Lung (tissue), 12 donors: ENCODE results near the gene C4A. TPM values are rescaled to one million over a fixed set of nuclear protein-coding genes. Genes with fewer than 3 reads are reported as not detected.

Experiments used
- ATAC-seq: fragments of 200-7000 bp; cut with Tn5 transposase; one replicate; pipeline ENCODE4 v1.9.1; 2020; ENCODE audit warnings: moderate number of reproducible peaks; ENCODE audit not compliant: insufficient read depth, low FRiP score
- DNase-seq, 3 donors: peaks; one replicate each; pipeline ENCODE4 v3.0.0-alpha.2; 2013 to 2017
- H3K27ac ChIP-seq, 2 donors: one replicate each; pipeline ENCODE4 v1.5.1; 2013; ENCODE audit warnings: mild to moderate bottlenecking in 2 of 2, moderate library complexity in 2 of 2, control low read depth in 1 of 2, inconsistent platforms in 1 of 2, low read depth in 1 of 2, low read length in 1 of 2
- H3K27me3 ChIP-seq, 3 donors: one replicate each; pipeline ENCODE4 v1.5.1; 2013; ENCODE audit warnings: low read length in 2 of 3; ENCODE audit not compliant: control insufficient read depth in 3 of 3, insufficient read depth in 3 of 3
- H3K36me3 ChIP-seq, 4 donors: one replicate each; pipeline ENCODE4 v1.5.1; 2013; ENCODE audit warnings: low read length in 4 of 4, mild to moderate bottlenecking in 1 of 4, moderate library complexity in 1 of 4; ENCODE audit not compliant: control insufficient read depth in 4 of 4, insufficient read depth in 4 of 4
- H3K4me1 ChIP-seq, 5 donors: one replicate each; pipeline ENCODE4 v1.5.1; 2013; ENCODE audit warnings: low read length in 5 of 5, mild to moderate bottlenecking in 2 of 5, moderate library complexity in 1 of 5; ENCODE audit not compliant: control insufficient read depth in 5 of 5, insufficient read depth in 5 of 5
- H3K4me3 ChIP-seq: one replicate; pipeline ENCODE4 v1.5.1; 2013; ENCODE audit warnings: mild to moderate bottlenecking, control low read depth, moderate library complexity
- H3K9ac ChIP-seq, 2 donors: one replicate each; pipeline ENCODE4 v1.5.1; 2013; ENCODE audit warnings: low read length in 2 of 2, control low read depth in 1 of 2; ENCODE audit not compliant: insufficient read depth in 1 of 2
- H3K9me3 ChIP-seq, 4 donors: one replicate each; pipeline ENCODE4 v1.5.1; 2013; ENCODE audit warnings: low read length in 3 of 4, mild to moderate bottlenecking in 1 of 4, moderate library complexity in 1 of 4; ENCODE audit not compliant: control insufficient read depth in 4 of 4, insufficient read depth in 3 of 4
- CTCF ChIP-seq: IDR thresholded peaks from 2 replicates; pipeline ENCODE4 v1.5.1; 2012; ENCODE audit warnings: mild to moderate bottlenecking; ENCODE audit errors: control extremely low read depth, extremely low read depth
- WGBS, 2 donors: extraction: QIAGEN DNeasy Blood & Tissue Kit; methylation state at CpG; one replicate each; pipeline ENCODE4 v1.1.7; 2013; 5-methylcytosine and 5-hydroxymethylcytosine counted together
- polyA plus RNA-seq, 2 donors: library from polyadenylated mRNA; stranded (reverse); fragments of 200-250 nt; gene quantifications; one replicate each; pipeline ENCODE4 v1.2.1, GENCODE V29; 2013
- total RNA-seq, 2 donors: library from RNA; depleted of rRNA in 1 of 2; stranded (reverse); fragments of >200 nt in 1 of 2; gene quantifications; one replicate each; pipeline ENCODE4 v1.2.1, GENCODE V29; 2014 to 2021
- donor health status: control.
- donor health status: control.
- donor health status: Bipolar disorder and iron deficiency.
- donor health status: healthy.
- donor health status: DM: yes; HTN: yes; CAD: no.

Gene C4A
- total and polyA plus RNA-seq, 4 donors = 48.3 to 284 (median 133) TPM

GRCh38 chr6:31947864-31948263 lies 34.0 kb upstream of the C4A start:
- Histone ChIP-seq H3K27me3 (peaks cover 0 to 5% (median 0%) of the 10 kb centered on the region in 3 donors), H3K4me3 (no peak overlapping the region), H3K27ac (no peak overlapping the region), H3K9me3 (no peaks in the 10 kb centered on the region), H3K36me3 (peaks cover 0 to 16% (median 7%) of the 10 kb centered on the region in 4 donors), H3K4me1 (peaks cover 0 to 14% (median 0%) of the 10 kb centered on the region in 5 donors), H3K9ac (no peak overlapping the region)
- WGBS, 2 donors = 86 to 91% methylated on average over 4 of the region's 4 CpGs
- TF ChIP-seq CTCF = no peak
- DNase-seq (no peak), ATAC-seq (no peak)

DNA sequence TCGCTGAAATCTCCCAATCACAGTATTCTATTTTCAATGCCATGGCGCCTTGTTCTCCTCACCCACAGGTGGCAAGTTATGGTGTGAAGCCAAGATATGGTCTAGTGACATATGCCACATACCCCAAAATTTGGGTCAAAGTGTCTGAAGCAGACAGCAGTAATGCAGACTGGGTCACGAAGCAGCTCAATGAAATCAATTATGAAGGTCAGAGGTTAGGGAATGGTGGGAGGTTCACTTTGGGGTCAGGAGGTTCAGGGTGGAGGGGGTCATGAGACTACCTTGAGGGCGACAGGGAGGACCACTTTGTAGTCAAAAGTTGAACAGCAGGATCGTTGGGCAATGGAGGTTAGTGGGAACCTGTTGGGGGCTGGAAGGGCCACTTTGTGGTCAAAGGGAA lies 33.6 kb upstream of the C4A start:
- Histone ChIP-seq H3K4me1 (peaks cover 0 to 14% (median 0%) of the 10 kb centered on the region in 5 donors), H3K27me3 (peaks cover 0 to 5% (median 0%) of the 10 kb centered on the region in 3 donors), H3K9me3 (no peaks in the 10 kb centered on the region), H3K4me3 (no peak overlapping the region), H3K36me3 (peaks cover under 1 to 18% (median 9%) of the 10 kb centered on the region in 4 donors), H3K27ac (no peak overlapping the region), H3K9ac (no peak overlapping the region)
- DNase-seq = no peak
- 78 to 80% methylated on average over 5 of the region's 5 CpGs for WGBS, 2 donors
- no peak for ATAC-seq
- no peak for TF ChIP-seq CTCF

GRCh38 chr6:31948753-31949413 lies 33.0 kb upstream of the C4A start:
- no peak for TF ChIP-seq CTCF
- whole genome bisulfite sequencing, 2 donors = 80 to 90% methylated on average over 6 of the region's 6 CpGs
- Histone ChIP-seq H3K36me3 (peaks cover 7 to 23% (median 15%) of the 10 kb centered on the region in 4 donors), H3K9me3 (no peaks in the 10 kb centered on the region), H3K9ac (no peak overlapping the region), H3K4me1 (peaks cover 0 to 14% (median 0%) of the 10 kb centered on the region in 5 donors), H3K4me3 (no peak overlapping the region), H3K27me3 (peaks cover 0 to 5% (median 0%) of the 10 kb centered on the region in 3 donors), H3K27ac (no peak overlapping the region)
- ATAC-seq (no peak), DNase-seq (peak in 1 of 3 donors; percentile 7)
